GM18907 (cell line): ENCODE measurements around the gene SLCO3A1.
"Not testable (repeated sequence)": the region's sequence is repeated elsewhere in the genome, so short reads cannot be mapped to it uniquely, and the experiment has no call there.

Source experiments
- ATAC-seq: cut with Tn5 transposase; IDR thresholded peaks from one replicate; pipeline ENCODE4 v1.9.1; 2021; ENCODE audit warnings: mild to moderate bottlenecking, moderate library complexity; ENCODE audit not compliant: unreplicated experiment

Gene SLCO3A1

DNA sequence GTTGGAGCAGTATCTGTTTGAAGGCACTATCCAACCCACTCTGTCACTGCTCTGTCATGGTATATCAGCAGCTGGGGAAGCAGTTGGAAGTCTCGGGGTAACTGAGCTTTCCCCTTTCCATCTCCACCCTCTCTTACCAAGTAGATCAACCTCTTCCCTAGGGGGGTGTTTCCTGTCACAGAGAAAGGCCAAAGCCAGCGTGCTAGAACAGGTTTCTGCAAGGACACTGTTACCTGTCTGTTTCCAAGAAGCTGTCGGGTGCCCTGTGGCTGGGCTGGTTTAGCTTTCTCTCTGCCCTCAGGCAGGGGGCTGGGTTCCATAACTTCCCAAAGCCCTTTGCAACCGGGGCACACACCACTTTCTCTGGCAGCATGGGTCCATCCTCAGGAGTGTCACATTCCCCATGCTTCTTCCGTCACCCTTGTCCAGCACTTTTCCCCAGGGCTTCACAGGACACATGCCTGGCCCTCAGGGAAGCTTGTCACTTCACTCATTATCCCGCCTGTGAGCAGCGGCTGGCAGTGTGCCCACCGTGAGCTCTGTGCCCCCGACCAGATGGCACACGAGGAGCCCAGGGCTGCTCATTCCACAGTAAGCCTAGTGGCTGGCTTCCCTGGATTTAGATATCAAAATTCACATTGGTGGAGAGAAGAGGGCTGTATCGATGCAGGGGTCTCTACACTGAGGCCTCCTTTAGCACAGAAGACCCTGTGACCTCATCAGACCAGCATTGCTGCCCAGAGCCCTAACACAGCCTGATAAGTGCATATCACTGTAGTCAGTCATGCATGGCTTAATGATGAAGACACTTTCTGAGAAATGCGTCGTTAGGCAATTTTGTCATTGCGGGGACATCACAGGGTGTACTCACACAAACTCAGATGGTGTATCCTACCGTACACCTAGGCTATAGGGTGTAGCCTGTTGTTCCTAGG lies 205.8 kb downstream of the SLCO3A1 start:
- ATAC-seq = no peak

GRCh38 chr15:92059971-92060311 lies 206.4 kb downstream of the SLCO3A1 start:
- ATAC-seq = not testable (repeated sequence)

GRCh38 chr15:92061511-92062195 lies 208.1 kb downstream of the SLCO3A1 start:
- no peak for ATAC-seq

- no peak for ATAC-seq
Measured at GRCh38 chr15:92062505-92062904, 209.0 kb downstream of the SLCO3A1 start.

DNA sequence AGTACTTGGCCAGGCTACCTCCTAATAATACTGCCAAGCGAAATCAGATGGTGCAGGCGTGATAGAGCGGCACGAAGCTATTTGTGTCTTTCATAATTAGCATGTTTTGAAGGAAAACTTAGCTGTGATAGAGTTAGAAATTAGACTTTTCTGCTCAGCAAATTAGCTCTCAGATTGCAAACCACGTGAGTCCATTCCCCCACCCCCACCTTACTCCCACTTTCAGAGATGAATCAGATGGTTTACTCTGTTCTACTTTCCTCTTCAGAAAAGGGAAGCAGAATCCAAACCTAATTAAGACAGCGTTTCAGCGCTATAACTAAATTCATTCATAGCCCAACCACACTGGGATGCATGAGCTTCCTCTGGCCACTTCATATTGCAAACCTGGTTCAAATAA lies 214.6 kb downstream of the SLCO3A1 start:
- peak; percentile 62 for ATAC-seq

DNA sequence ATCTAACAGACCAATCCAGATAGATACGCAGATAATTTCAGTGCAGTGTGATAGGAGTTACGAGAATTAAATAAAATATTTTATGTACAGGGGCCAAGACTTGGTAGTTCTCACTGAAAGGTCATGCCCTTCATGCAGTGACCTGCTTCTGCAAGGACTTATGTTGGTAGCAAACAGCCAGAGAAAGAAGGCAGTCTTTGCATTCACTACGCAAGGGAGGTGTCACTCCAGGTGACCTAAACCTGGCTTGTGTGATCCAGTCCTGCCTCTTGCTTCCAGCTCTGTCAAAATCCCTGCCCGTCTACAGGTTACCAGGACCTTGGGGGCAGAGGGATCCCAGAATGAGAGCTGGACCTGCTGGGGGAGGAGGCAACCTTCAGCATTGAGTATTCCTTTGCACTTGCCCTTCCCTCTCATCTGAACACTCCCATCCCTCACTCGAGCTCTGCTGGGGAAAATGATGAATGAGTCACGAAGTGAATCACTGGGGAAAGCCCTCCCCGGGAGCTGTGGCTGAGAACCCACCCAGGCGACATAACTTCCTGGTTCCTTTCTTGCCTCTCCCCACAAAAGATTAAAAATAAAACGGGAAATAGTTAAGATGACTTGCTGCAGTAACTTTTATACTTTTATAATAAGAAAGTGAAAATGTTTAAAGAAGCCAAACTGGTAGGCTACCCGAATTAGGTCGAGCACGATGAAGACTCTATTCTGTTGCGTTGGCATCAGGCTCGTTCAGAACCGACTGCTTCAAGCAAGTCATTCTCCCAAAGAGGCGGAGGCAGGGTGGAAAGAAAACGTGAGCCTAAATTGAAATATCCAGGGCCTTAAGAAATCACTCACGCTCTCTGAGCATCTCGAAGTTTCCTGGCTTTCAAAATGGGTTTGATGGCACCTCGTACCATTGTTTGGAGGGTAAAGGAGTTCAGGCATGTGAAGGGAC lies 216.1 kb downstream of the SLCO3A1 start:
- peak; percentile 65 for ATAC-seq

DNA sequence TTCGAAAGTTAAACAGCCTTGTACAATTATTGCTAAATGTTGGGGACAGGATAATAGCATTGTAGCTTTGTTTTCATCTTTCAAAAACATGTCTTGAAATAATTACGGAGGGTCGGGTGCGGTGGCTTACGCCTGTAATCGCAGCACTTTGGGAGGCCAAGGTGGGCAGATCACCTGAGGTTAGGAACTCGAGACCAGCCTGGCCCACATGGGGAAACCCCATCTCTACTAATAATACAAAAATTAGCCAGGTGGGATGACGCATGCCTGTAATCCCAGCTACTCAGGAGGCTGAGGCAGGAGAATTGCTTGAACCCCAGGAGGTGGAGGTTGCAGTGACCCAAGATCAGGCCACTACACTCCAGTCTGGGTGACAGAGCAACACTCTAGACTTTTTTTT lies 216.7 kb downstream of the SLCO3A1 start:
- not testable (repeated sequence) for ATAC-seq

DNA sequence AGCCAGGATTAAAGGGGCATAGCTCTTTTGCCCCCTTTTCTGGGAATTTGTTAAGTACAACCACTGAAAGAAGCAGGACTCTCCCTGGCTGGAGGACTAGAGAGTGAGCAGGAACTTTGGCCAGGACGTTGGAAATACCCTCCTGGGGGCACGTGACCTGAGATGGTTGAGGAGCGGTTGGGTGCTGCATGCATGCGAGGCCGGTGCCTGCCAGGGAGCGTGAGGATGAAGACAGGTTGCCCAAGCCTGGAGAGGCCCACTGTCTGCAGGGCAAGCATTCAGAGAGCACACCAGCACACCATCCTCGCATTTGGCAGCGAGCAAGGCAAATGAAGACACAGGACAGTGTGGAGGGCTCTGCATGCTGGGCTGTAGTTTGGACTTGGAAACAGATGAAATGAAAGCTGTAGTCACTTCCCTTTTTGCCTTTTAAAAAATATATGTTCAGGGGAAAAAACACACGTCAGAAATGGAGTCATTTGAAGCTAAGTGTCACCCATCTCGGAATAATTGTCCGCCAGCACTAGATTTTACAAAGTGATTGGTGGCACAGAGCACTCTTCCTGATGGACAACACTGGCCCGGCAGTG lies 217.6 kb downstream of the SLCO3A1 start:
- no peak for ATAC-seq

- no peak for ATAC-seq
Measured at GRCh38 chr15:92073044-92073785, 219.7 kb downstream of the SLCO3A1 start.

DNA sequence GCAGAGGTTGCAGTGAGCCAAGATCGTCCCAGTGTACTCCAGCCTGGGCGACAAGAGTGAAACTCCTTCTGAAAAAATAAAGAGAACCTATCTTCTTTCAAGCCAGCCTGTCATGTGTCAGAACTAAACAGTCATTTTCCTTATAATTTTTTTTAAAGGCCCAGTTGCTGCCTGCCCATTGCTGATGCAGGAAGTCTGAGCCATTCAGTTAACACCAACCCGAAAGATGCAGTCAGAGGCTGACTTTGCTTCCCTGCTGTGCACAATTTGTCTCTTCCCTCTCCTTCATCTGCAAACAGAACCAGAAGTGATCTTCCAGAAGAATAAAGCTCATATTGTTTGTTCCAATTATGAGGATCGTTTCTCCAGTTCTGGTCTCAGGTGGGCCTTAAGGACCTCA lies 220.6 kb downstream of the SLCO3A1 start:
- ATAC-seq = no peak

DNA sequence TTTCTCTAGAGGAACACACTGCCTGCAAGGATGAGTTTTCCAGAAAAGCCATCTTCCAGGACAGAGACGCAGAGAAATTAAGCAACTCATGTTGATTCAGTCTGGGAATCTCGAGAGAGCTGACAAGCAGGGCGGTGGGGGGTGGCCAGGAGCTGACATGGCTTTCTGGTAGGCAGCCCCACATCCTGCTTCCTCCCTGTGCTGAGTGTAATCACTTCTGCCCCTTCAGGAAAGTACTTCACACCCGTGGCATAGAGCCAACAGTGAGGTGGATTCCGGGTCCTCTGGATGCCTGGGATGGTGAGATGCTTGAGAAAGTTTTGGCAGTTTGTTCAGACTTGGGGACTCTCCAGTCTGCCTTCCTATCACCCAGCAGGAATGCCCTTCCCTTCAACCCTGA lies 221.1 kb downstream of the SLCO3A1 start:
- no peak for ATAC-seq

- no peak for ATAC-seq
Measured at GRCh38 chr15:92075764-92076163, 222.3 kb downstream of the SLCO3A1 start.

- ATAC-seq = no peak
Measured at GRCh38 chr15:92076541-92076940, 223.0 kb downstream of the SLCO3A1 start.

DNA sequence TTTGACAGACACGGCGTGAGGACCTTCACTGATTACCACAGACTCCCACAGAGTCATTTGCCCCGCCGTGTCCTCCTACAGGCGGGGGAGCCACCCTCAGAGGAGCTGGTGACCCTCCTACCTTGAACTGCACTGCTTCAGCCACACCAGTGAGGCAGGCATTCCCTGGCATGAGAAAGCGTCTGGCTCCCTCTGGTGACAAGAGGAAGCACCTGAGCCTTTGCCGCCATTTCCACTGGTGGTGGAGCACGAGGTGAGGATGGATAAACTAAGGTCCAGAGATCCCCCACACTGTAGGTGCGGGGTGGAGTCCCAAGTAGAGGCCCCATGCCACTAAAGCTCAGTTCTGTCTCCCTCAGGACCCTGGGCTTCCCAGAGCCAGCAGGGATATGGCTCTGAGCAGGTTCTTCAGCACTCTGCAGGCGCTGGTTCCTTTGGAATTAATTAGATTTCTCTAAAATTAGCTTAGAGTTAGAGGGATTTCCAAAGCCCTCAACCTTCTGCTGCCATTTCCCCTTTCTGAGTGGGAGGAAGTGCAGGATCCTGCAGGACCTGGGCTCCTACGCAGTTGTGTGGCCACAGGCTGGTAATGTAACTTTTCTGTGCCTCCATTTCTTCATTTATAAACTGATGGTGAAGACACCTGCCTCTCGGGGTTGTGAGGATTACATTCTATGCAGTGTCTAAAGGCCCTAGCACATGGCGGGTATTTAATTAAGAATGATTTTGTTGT lies 224.0 kb downstream of the SLCO3A1 start:
- ATAC-seq = peak; percentile 76

DNA sequence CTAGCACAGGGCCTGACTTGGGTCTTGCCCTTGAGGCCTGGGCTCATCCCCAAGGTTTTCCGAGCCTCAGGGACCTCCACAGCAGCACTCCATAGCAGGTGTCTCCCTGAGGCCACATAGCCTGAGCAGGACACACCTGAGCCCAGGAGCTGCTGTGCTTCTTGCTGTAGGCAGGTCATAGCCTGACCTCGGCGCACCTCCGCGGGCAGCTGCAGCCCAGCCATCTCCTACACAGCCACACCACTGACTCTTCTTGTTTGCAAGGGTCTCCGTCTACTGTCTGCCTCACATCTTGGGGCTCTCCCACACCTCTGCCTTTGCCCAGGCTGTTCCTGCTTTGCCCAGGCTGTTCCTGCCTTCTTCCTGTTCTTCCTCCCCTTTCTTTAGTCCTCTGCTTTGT lies 224.8 kb downstream of the SLCO3A1 start:
- ATAC-seq = no peak

DNA sequence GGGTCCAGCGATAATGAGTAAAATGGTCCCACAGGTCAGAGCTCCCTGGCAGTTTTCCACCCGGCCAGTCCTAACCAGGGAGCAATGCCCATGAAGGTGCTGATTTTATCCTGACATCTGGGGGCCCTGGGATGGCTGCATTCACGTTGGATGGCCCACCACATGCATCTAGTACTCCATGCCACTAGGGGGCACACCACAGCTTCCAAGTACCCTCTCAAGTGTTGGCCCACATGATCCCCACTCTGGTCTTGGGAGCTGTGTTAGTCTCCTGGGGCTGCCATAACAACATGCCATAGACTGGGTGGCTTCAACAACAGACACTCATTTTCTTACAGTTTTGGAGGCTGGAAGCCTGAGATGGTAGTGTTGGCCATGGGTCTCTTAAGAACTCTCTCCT lies 225.5 kb downstream of the SLCO3A1 start:
- ATAC-seq = no peak

DNA sequence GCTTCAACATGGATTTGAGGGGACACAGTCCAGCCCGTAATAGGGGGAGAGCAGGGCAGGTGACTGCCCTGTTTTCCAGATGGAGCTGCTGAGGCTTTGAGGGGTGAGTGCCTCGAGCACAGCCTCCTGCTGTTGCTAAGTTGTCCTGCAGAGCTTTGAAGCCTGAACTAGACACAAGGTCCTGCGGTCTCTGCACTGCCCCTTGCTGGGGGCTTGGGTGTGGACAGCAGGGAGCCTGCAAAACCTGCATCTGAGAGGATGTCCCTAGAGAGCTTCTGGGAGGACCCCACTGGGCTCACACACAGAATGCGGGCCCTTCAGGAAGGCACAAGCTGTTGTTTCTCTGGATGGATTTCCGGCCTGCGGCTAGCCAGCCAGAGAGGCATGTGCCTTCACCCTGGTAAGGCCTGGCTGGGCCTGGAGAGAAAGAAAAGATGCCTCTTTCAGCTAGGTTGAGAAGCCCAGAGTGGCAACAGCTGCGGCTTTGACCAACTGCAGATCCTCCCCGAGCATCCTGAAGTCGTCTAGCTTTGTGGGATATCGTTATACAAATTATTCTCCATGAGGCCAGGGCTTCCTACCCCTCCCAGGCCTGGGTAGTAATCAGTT lies 226.2 kb downstream of the SLCO3A1 start:
- no peak for ATAC-seq

DNA sequence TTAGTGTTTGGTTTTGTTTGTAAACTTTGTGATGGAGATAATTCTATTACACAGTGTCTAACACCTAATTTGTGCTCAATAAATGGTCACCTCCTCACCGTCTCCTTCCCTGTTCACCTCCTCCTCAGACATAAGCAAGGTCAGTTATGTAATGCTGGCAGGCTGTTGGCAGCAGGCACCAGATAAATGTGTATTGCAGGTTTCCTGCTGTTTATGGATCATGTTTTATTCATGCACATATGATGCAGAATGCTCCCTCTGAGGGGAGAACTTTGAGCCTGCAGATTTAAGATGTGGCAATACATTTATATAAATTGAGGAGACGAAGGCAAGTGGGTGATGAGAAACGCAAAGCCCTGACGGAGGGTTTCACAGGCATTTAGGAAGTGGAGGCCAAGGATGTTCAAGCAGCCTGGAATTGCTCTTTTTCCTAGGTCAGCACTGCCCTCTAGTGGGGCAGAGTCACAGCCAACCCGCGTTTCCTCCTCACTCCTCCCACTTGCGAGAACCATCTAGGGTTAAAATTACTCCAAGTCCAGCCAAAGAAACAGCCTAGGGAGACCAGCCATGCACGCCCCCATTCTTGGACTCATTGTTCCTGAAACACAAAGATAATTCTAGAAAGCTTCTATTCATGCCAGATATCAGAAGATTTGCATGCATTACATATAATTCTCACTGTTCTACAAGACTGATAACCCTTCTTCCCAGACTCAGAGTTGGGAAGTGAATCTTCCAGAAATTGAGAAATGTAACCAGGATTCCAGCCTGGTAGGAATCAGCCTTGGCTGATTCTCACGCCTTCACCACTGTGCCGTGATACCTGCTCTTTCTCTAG lies 228.7 kb downstream of the SLCO3A1 start:
- ATAC-seq = no peak
